MM.1S (cell line): ENCODE data around the gene CEP70.
A peak's percentile ranks its signal among the peaks of the same experiment; 100 is the strongest.

ENCODE experiments used
- DNase-seq: peaks from one replicate; pipeline ENCODE4 v3.0.0-alpha.2; 2015
- H2AFZ ChIP-seq: fragments of 300-600 bp; sonication (generic); 2 replicates; pipeline ENCODE4 v1.6.0; 2016; ENCODE audit warnings: antibody characterized with exemption, low read length
- H3F3A ChIP-seq: fragments of 300-600 bp; sonication (generic); 2 replicates; pipeline ENCODE4 v1.6.1; 2016; ENCODE audit warnings: mild to moderate bottlenecking, antibody characterized with exemption, low read length, moderate library complexity, mixed read lengths; ENCODE audit not compliant: insufficient read depth
- H3K27ac ChIP-seq: fragments of 300-600 bp; sonication (generic); 2 replicates; pipeline ENCODE4 v1.5.1; 2016; ENCODE audit warnings: mild to moderate bottlenecking, low read length
- H3K27me3 ChIP-seq: fragments of 300-600 bp; sonication (generic); replicated peaks from 2 replicates; pipeline ENCODE4 v1.6.0; 2016; ENCODE audit warnings: low read length; ENCODE audit not compliant: insufficient read depth
- H3K36me3 ChIP-seq: fragments of 300-600 bp; sonication (generic); replicated peaks from 2 replicates; pipeline ENCODE4 v1.6.1; 2016; ENCODE audit warnings: mild to moderate bottlenecking, low read length, mixed read lengths; ENCODE audit not compliant: insufficient read depth
- H3K4me1 ChIP-seq: fragments of 300-600 bp; sonication (generic); 2 replicates; pipeline ENCODE4 v1.6.1; 2016; ENCODE audit warnings: low read length, mixed read lengths
- H3K4me2 ChIP-seq: fragments of 300-600 bp; sonication (generic); 2 replicates; pipeline ENCODE4 v1.6.0; 2016; ENCODE audit warnings: low read depth, low read length
- H3K4me3 ChIP-seq: fragments of 300-600 bp; sonication (generic); 2 replicates; pipeline ENCODE4 v1.5.1; 2016; ENCODE audit warnings: low read length, mixed read lengths
- H3K79me2 ChIP-seq: fragments of 300-600 bp; sonication (generic); 2 replicates; pipeline ENCODE4 v1.6.1; 2016; ENCODE audit warnings: mixed run types, low read length, mixed read lengths
- H3K9ac ChIP-seq: fragments of 300-600 bp; sonication (generic); 2 replicates; pipeline ENCODE4 v1.6.1; 2016; ENCODE audit warnings: low read length, mixed read lengths
- H3K9me2 ChIP-seq: fragments of 300-600 bp; sonication (generic); replicated peaks from 2 replicates; pipeline ENCODE4 v1.6.1; 2016; ENCODE audit warnings: mild to moderate bottlenecking, low read length, mixed read lengths; ENCODE audit not compliant: insufficient read depth
- H3K9me3 ChIP-seq: fragments of 300-600 bp; sonication (generic); replicated peaks from 2 replicates; pipeline ENCODE4 v1.6.1; 2016; ENCODE audit warnings: mild to moderate bottlenecking, low read length, mixed read lengths; ENCODE audit not compliant: insufficient read depth
- H4K20me1 ChIP-seq: fragments of 300-600 bp; sonication (generic); 2 replicates; pipeline ENCODE4 v1.6.1; 2016; ENCODE audit warnings: mild to moderate bottlenecking, low read length, moderate library complexity, mixed read lengths; ENCODE audit not compliant: insufficient read depth
- EZH2 ChIP-seq: fragments of 300-600 bp; sonication (generic); optimal IDR thresholded peaks from 2 replicates; pipeline ENCODE3; 2017; ENCODE audit warnings: low read depth, mild to moderate bottlenecking, antibody characterized with exemption, low read length, mixed read lengths
- EZH2phosphoT487 ChIP-seq: fragments of 300-600 bp; sonication (generic); IDR thresholded peaks from 2 replicates; pipeline ENCODE4 v1.6.1; 2018; ENCODE audit warnings: antibody characterized with exemption, low read length
- TF ChIP-seq, protein P1 (sequence below): fragments of 300-600 bp; sonication (generic); IDR thresholded peaks from 2 replicates; pipeline ENCODE4 v1.5.1; 2016; ENCODE audit warnings: antibody characterized with exemption, low read length, mixed read lengths

The CEP70 gene

DNA sequence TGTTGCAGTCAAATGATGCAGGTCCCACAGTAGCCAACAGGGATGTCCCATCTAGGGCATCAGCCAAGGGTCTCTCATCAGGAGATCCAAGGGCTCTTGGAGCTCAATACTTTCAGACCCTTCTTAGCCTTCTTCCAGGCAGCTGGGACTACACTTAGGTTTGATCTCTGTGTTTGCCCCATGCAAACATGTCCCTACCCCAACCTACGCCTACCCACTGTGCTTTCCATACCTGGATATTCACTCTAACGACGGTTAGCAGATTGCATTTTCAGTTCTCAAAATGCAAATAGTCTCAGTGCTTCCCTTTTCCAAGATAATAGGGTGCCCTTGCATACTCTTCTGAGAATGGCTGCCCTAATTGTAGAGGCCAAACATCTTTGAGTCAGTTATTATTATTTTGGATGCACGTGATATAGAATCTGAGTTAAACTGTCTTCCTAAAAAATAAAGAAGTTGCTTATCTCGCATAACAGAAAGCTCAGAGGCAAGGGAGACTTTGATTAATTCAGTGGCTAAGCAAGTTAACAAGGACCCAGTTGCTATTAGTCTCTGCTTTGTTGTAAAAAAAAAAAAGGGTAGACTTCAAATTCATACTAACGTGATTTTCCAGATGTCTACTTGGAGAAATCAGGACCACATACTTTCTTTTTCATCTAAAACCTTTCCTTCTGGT lies 1.0 kb upstream of the CEP70 start:
- Histone ChIP-seq H4K20me1 (no peaks in the 10 kb centered on the region), H3K79me2 (0 out of 2 replicates have a peak, but pooled peaks cover 4% of the 10 kb centered on the region), H2AFZ (peak overlapping the region; percentile 81; the same call in 1 of the 2 replicates), H3K4me2 (peak overlapping the region; percentile 78), H3K27ac (peak overlapping the region; percentile 72; the same call in 1 of the 2 replicates), H3K4me1 (peaks cover 27% of the 10 kb centered on the region), H3K27me3 (no peaks in the 10 kb centered on the region), H3K9me2 (no peaks in the 10 kb centered on the region), H3K4me3 (peak overlapping the region; percentile 69), H3K9ac (peak overlapping the region; percentile 75; the same call in 1 of the 2 replicates), H3K36me3 (no peaks in the 10 kb centered on the region), H3F3A (peaks cover 20% of the 10 kb centered on the region), H3K9me3 (no peaks in the 10 kb centered on the region)
- no peak for TF ChIP-seq EZH2
- TF ChIP-seq, protein P1, sequence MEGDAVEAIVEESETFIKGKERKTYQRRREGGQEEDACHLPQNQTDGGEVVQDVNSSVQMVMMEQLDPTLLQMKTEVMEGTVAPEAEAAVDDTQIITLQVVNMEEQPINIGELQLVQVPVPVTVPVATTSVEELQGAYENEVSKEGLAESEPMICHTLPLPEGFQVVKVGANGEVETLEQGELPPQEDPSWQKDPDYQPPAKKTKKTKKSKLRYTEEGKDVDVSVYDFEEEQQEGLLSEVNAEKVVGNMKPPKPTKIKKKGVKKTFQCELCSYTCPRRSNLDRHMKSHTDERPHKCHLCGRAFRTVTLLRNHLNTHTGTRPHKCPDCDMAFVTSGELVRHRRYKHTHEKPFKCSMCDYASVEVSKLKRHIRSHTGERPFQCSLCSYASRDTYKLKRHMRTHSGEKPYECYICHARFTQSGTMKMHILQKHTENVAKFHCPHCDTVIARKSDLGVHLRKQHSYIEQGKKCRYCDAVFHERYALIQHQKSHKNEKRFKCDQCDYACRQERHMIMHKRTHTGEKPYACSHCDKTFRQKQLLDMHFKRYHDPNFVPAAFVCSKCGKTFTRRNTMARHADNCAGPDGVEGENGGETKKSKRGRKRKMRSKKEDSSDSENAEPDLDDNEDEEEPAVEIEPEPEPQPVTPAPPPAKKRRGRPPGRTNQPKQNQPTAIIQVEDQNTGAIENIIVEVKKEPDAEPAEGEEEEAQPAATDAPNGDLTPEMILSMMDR: no peak
- TF ChIP-seq EZH2phosphoT487: no peak
- DNase-seq: no peak

DNA sequence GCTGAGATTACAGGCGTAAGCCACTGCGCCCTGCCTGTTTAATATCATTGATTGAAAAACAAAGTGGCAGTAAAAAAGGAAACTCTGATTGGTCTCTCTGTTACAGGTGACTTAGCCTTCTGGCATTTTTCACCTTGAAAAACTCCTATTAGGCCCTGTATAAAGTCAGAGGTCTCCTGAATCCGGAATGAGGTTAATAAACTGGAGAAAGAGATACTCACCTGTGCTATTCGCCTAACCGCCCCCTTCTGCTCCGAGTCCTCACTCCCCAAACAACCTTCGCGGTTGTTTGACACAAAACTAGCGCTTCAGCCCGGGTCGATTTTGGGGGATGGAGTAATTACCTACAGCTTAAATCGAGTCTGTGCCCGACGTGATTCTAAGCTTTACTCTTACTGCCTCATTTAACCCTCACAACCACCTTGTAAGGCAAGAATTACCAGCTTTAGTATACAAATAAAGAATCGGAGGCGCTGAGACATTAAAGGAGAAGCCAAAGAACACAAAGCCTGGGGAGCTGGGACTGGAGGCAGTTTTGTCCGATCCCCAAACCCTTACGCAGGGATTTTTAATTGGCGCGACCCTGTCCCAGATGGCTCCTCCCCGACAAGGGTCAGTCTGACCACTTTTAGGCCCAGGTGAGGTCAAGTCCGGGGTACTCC lies 441 bp downstream of the CEP70 start:
- Histone ChIP-seq H3K79me2 (0 out of 2 replicates have a peak, but pooled peaks cover 4% of the 10 kb centered on the region), H3K9me3 (no peaks in the 10 kb centered on the region), H3K4me2 (peak overlapping the region; percentile 78), H4K20me1 (no peaks in the 10 kb centered on the region), H3K9ac (peak overlapping the region; percentile 75), H3K4me3 (peak overlapping the region; percentile 69), H3F3A (peaks cover 20% of the 10 kb centered on the region), H2AFZ (peak overlapping the region; percentile 81), H3K36me3 (no peaks in the 10 kb centered on the region), H3K27ac (peak overlapping the region; percentile 72; the same call in 1 of the 2 replicates), H3K9me2 (no peaks in the 10 kb centered on the region), H3K27me3 (no peaks in the 10 kb centered on the region), H3K4me1 (peaks cover 27% of the 10 kb centered on the region)
- TF ChIP-seq, protein P1: no peak
- TF ChIP-seq EZH2phosphoT487 (no peak), EZH2 (no peak)
- peak; percentile 27 for DNase-seq

DNA sequence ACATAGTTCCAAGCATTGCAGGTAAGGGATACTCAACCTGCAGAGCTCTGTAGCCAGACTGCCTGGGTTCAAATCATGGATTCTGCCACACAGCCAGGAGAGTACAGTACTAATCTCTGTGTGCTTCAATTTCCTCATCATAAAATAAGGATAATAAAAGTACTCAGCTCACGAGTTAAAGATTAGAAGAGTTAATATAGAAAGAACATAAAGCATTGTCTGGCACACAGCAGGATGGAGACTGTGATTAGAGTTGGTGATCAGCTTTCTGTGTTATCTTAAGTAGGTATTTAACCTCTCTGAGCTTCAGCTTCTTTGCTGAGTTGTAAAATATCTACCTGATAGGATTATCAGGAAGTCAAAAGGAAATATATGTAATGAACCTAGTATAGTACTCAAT lies 2.7 kb downstream of the CEP70 start:
- Histone ChIP-seq H2AFZ (no peak overlapping the region), H3K27me3 (no peaks in the 10 kb centered on the region), H3K4me2 (no peak overlapping the region), H3K36me3 (no peaks in the 10 kb centered on the region), H3K4me3 (no peak overlapping the region), H3K79me2 (peaks cover 10% of the 10 kb centered on the region), H3F3A (peaks cover 17% of the 10 kb centered on the region), H3K9me3 (no peaks in the 10 kb centered on the region), H4K20me1 (no peaks in the 10 kb centered on the region), H3K9ac (no peak overlapping the region), H3K9me2 (no peaks in the 10 kb centered on the region), H3K27ac (no peak overlapping the region), H3K4me1 (peaks cover 12% of the 10 kb centered on the region)
- no peak for DNase-seq
- TF ChIP-seq, protein P1: no peak
- no peak for TF ChIP-seq EZH2phosphoT487
- no peak for TF ChIP-seq EZH2
